A673 (cell line): ENCODE measurements around the gene SCARB2. TPM values are rescaled to one million over a fixed set of nuclear protein-coding genes. Genes with fewer than 3 reads are reported as not detected.

Source experiments
- BruUV-seq: library from RNA; stranded (reverse); fragments of 400-500 nt; replicated peaks from 2 replicates; lab custom pipeline; 2021; lab: Mats Ljungman, UMichigan
- CTCF ChIA-PET: fragments of 300-600 bp; sonication (Branson Sonifier 250); formaldehyde crosslinking; loops from one replicate; lab custom pipeline; 2022; ENCODE audit warnings: antibody characterized with exemption; lab: Charles Lee
- POLR2A ChIA-PET: fragments of 300-600 bp; sonication (Branson Sonifier 250); formaldehyde crosslinking; loops from one replicate; lab custom pipeline; 2022; ENCODE audit warnings: antibody characterized with exemption; ENCODE audit not compliant: low non-redundant PET; lab: Charles Lee
- DNase-seq: peaks from one replicate; pipeline ENCODE4 v3.0.0-alpha.2; 2015; ENCODE audit warnings: low spot score
- H3K27ac ChIP-seq: fragments of 200-600 bp; sonication (generic); 2 replicates; pipeline ENCODE4 v1.5.1; 2016; ENCODE audit warnings: mixed run types, low read depth, mild to moderate bottlenecking, mixed read lengths, antibody characterized with exemption, low read length; ENCODE audit not compliant: poor library complexity, severe bottlenecking
- H3K27me3 ChIP-seq: fragments of 200-600 bp; sonication (generic); replicated peaks from 2 replicates; pipeline ENCODE4 v1.6.1; 2017; ENCODE audit warnings: mixed run types, low read depth, mild to moderate bottlenecking, mixed read lengths, antibody characterized with exemption, low read length; ENCODE audit not compliant: insufficient read depth, poor library complexity
- H3K36me3 ChIP-seq: fragments of 200-600 bp; sonication (generic); 2 replicates; pipeline ENCODE4 v1.6.1; 2016; ENCODE audit warnings: mixed run types, mild to moderate bottlenecking, mixed read lengths, antibody characterized with exemption, low read length; ENCODE audit not compliant: insufficient read depth, poor library complexity, severe bottlenecking
- H3K4me1 ChIP-seq: fragments of 200-600 bp; sonication (generic); 2 replicates; pipeline ENCODE4 v1.6.1; 2017; ENCODE audit warnings: mixed run types, mild to moderate bottlenecking, mixed read lengths, antibody characterized with exemption, low read length; ENCODE audit not compliant: insufficient read depth, poor library complexity, severe bottlenecking
- H3K4me3 ChIP-seq: fragments of 200-600 bp; sonication (generic); 2 replicates; pipeline ENCODE4 v1.5.1; 2016; ENCODE audit warnings: low read depth, mixed run types, mild to moderate bottlenecking, mixed read lengths, low read length; ENCODE audit not compliant: poor library complexity, severe bottlenecking
- H3K9me3 ChIP-seq: fragments of 200-600 bp; sonication (generic); 2 replicates; pipeline ENCODE4 v1.6.1; 2016; ENCODE audit warnings: mixed run types, low read depth, mild to moderate bottlenecking, mixed read lengths, antibody characterized with exemption, low read length; ENCODE audit not compliant: poor library complexity, severe bottlenecking
- CTCF ChIP-seq: fragments of 300-800, 200-600 bp; sonication (generic); conservative IDR thresholded peaks from 2 replicates; pipeline ENCODE4 v1.5.1; 2017; ENCODE audit warnings: low read depth, mild to moderate bottlenecking, antibody characterized with exemption, low read length, moderate library complexity, mixed read lengths
- EZH2 ChIP-seq: fragments of 200-600 bp; sonication (generic); IDR thresholded peaks from 2 replicates; pipeline ENCODE4 v1.6.1; 2017; ENCODE audit warnings: borderline replicate concordance, low read depth, mild to moderate bottlenecking, mixed read lengths, antibody characterized with exemption, low read length; ENCODE audit not compliant: poor library complexity, severe bottlenecking
- intact Hi-C: fragments of 100-400 bp; cut with micrococcal nuclease; formaldehyde crosslinking; loops from one replicate; pipeline ENCODE4 v1.10.0; 2022; ENCODE audit not compliant: unreplicated experiment
- total RNA-seq: library from RNA; stranded (reverse); gene quantifications from 2 replicates; pipeline ENCODE4 v1.2.3, GENCODE V29; 2021

The SCARB2 gene
- total RNA-seq, 1 experiment from 2014 or later = 27.9 TPM

GRCh38 chr4:76182463-76182862, 31.2 kb downstream of the SCARB2 start:
- Histone ChIP-seq H3K9me3 (no peaks in the 10 kb centered on the region), H3K4me3 (no peak overlapping the region), H3K27ac (no peak overlapping the region), H3K4me1 (peaks cover 15% of the 10 kb centered on the region), H3K36me3 (no peaks in the 10 kb centered on the region), H3K27me3 (no peaks in the 10 kb centered on the region)
- intact Hi-C loops = loop anchor here (10.0 kb wide), 1 partner anchor 312 kb away; no protein-coding TSS in a partner anchor
- no peak for DNase-seq
- TF ChIP-seq CTCF (no peak), EZH2 (no peak)
- ChIA-PET POLR2A (no interaction called here), CTCF (no interaction called here)
- BruUV-seq = no TSS peak

DNA sequence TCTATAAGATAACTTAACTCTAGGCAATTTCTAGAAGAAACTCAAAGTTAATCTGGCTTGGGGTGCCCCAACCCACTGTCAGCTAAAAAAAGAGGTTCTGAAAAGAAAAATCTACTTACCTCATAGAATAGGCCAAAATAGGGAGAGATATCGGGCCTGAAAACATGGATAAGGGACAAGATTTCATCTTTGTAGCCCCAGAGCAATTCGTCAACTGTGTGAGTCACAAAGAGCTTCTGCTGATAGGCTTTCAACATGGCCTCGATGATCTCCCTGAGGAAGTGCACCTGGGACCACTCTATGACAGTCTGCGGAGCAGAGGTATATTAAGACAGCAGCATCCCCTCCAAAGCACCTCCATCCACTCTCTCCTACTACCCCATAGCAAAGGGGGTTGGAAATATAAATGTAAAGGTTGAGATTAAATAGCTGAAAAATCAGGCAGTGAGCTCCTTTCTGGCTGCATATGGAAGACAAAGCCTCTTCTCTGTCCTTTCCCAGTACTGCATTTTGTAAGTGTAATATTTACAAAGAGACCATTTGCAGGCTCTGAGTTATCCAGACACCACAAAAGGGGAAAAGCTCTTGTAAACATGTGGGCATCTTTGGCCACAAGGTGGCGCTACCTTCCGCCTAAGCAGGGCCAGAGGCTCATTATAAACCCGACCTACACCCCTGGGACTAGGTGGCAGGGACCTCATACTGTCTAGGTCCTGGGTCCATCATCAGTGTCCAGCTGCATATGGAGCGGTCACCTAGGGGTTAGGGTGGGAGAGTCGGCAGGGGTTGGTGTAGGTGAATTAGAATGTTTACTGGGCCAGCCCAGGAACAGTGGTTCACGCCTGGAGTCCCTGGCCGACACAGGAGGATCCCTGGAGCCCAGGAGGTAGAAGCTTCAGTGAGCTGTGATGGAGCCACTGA, 34.0 kb downstream of the SCARB2 start:
- Histone ChIP-seq H3K4me3 (no peak overlapping the region), H3K9me3 (no peaks in the 10 kb centered on the region), H3K27ac (no peak overlapping the region), H3K36me3 (no peaks in the 10 kb centered on the region), H3K4me1 (peaks cover 17% of the 10 kb centered on the region), H3K27me3 (no peaks in the 10 kb centered on the region)
- TF ChIP-seq CTCF = peak; percentile 71
- no peak for TF ChIP-seq EZH2
- intact Hi-C loops = loop anchor here (2.0 to 10.0 kb wide), 2 partner anchors 199 to 315 kb away; no protein-coding TSS in a partner anchor
- POLR2A ChIA-PET = no interaction called here
- peak; percentile 72 for DNase-seq
- no TSS peak for BruUV-seq
- CTCF ChIA-PET = interaction anchor here (1.2 to 1.3 kb wide), 2 partner anchors 67 to 198 kb away, joined by 3 to 7 read pairs; no protein-coding TSS in a partner anchor

- H3K27ac ChIP-seq = no peak overlapping the region
- intact Hi-C loops = no loop called here
- TF ChIP-seq CTCF (no peak), EZH2 (no peak)
- peak; percentile 45 for DNase-seq
- H3K9me3 ChIP-seq = no peaks in the 10 kb centered on the region
- ChIA-PET POLR2A (no interaction called here), CTCF (interaction anchor here (0.6 kb wide), 1 partner anchor 347 kb away, joined by 3 read pairs; no protein-coding TSS in a partner anchor)
- no peak overlapping the region for H3K4me3 ChIP-seq
- no peaks in the 10 kb centered on the region for H3K27me3 ChIP-seq
- no peaks in the 10 kb centered on the region for H3K36me3 ChIP-seq
- peaks cover 17% of the 10 kb centered on the region for H3K4me1 ChIP-seq
- BruUV-seq = no TSS peak
Observed at GRCh38 chr4:76178296-76178695, 35.3 kb downstream of the SCARB2 start.
